ENCODE measurements around the gene ANKS1B. TPM values are rescaled to one million over a fixed set of nuclear protein-coding genes. Genes with fewer than 3 reads are reported as not detected.

Gene ANKS1B
- total RNA-seq, 3 donors from 2014 or later (not counting 1 experiment from before 2014, with no cell fraction given): not detected

- H3K4me1 Mint-ChIP-seq: no peaks in the 10 kb centered on the region
- no peak for ATAC-seq
Measured at GRCh38 chr12:98799822-98800221, 1184.9 kb downstream of the ANKS1B start.

DNA sequence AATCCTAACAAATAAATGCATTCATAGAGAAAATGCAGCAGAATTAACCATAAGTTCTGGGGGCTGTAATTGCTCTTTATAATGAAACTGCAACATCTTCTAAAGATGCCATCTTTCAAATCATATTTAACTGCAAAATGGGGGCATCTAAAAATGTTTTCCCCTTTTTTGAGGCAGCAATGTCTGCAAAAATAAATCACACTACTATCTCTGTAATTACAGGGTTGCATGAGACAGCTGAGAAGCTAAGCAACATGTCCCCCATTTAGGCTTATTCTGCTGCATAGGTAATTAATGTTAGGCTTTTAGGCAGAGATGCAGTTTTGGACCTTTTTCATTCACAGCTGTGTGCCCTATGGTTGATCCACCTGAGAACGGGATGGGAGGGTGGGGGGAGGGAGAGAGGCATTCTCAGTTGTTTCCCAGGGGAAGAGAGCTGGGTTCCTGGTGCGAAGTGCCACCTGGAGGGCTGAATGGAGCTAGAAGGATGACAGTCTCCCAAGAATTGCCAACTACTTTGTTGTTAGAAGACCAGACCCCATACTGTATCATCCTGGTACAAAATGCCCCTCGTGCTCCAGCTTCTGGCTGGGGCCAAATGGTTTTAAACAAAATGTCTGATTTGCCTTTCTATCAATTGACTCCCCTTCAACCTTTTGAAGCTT, 1185.5 kb downstream of the ANKS1B start:
- Histone ChIP-seq H3K4me3 (ENCODE audit: low read length) (no peak overlapping the region), H3K36me3 (ENCODE audit: control insufficient read depth, insufficient read depth, low read length) (no peaks in the 10 kb centered on the region), H3K9me3 (ENCODE audit: control insufficient read depth, insufficient read depth, low read length) (no peaks in the 10 kb centered on the region), H3K27me3 (ENCODE audit: control insufficient read depth, insufficient read depth, low read length) (no peaks in the 10 kb centered on the region), H3K4me1 (ENCODE audit: control insufficient read depth, insufficient read depth, low read length) (no peaks in the 10 kb centered on the region), H3K27ac (ENCODE audit: low read length) (no peak overlapping the region)
- Mint-ChIP-seq H3K9me3 (no peaks in the 10 kb centered on the region), H3K27ac (no peak overlapping the region), H3K4me1 (no peaks in the 10 kb centered on the region), H3K36me3 (no peaks in the 10 kb centered on the region), H3K4me3 (no peak overlapping the region), H3K27me3 (ENCODE audit: low read depth in 2 of 2) (peaks cover 12 to 22% of the 10 kb centered on the region in 2 donors)
- DNase-seq (no peak), ATAC-seq (no peak)
- no peak for TF ChIP-seq CTCF (IDR thresholded peaks at IDR 0.05)
- WGBS (ENCODE audit: insufficient coverage): 41% methylated on average over 3 of the region's 3 CpGs
- intact Hi-C loops (cut with micrococcal nuclease): no loop called here

More at GRCh38 chr12:98799822-98800221, 1184.9 kb downstream of the ANKS1B start:
- Histone ChIP-seq H3K36me3 (ENCODE audit: control insufficient read depth, insufficient read depth, low read length) (no peaks in the 10 kb centered on the region), H3K27me3 (ENCODE audit: control insufficient read depth, insufficient read depth, low read length) (no peaks in the 10 kb centered on the region), H3K4me1 (ENCODE audit: control insufficient read depth, insufficient read depth, low read length) (no peaks in the 10 kb centered on the region), H3K4me3 (ENCODE audit: low read length) (no peak overlapping the region), H3K9me3 (ENCODE audit: control insufficient read depth, insufficient read depth, low read length) (no peaks in the 10 kb centered on the region), H3K27ac (ENCODE audit: low read length) (no peak overlapping the region)
- no peaks in the 10 kb centered on the region for H3K9me3 Mint-ChIP-seq
- WGBS (ENCODE audit: insufficient coverage): 73% methylated on average over 3 of the region's 3 CpGs
- peaks cover 7 to 22% of the 10 kb centered on the region in 2 donors for H3K27me3 Mint-ChIP-seq (ENCODE audit: low read depth in 2 of 2)
- DNase-seq: no peak
- no peak overlapping the region for H3K4me3 Mint-ChIP-seq
- intact Hi-C loops (cut with micrococcal nuclease): no loop called here
- no peaks in the 10 kb centered on the region for H3K36me3 Mint-ChIP-seq
- TF ChIP-seq CTCF (IDR thresholded peaks at IDR 0.05): no peak
- H3K27ac Mint-ChIP-seq: no peak overlapping the region

DNA sequence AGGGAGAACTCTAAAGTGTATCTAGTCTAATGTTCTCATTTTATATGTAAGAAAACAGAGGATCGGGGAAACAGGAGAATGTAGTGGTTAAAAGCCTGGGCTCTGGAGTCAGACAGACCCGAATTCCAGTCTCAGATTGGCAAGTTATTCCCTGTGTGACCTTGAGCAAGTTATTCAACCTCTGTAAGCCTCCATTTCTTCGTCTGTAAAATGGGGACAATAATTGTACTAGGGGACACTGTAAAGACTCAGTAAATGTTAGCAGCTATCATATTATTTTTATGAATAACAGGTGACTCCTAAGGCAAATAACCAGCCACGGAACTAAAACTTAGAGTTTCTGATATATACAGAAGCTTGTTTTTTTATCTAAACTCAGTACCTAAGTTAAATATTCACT, 1187.5 kb downstream of the ANKS1B start:
- no peaks in the 10 kb centered on the region for H3K4me1 ChIP-seq (ENCODE audit: control insufficient read depth, insufficient read depth, low read length)
- ATAC-seq (no peak), DNase-seq (no peak)
- H3K27ac ChIP-seq (ENCODE audit: low read length): no peak overlapping the region
- no peak for TF ChIP-seq CTCF (IDR thresholded peaks at IDR 0.05)
- no peaks in the 10 kb centered on the region for H3K27me3 ChIP-seq (ENCODE audit: control insufficient read depth, insufficient read depth, low read length)
- no peak overlapping the region for H3K4me3 ChIP-seq (ENCODE audit: low read length)
- no peak overlapping the region for H3K27ac Mint-ChIP-seq
- no peak overlapping the region for H3K4me3 Mint-ChIP-seq
- H3K9me3 ChIP-seq (ENCODE audit: control insufficient read depth, insufficient read depth, low read length): no peaks in the 10 kb centered on the region
- H3K36me3 ChIP-seq (ENCODE audit: control insufficient read depth, insufficient read depth, low read length): no peaks in the 10 kb centered on the region
- no peaks in the 10 kb centered on the region for H3K9me3 Mint-ChIP-seq
- 89% methylated on average over 3 of the region's 4 CpGs for WGBS (ENCODE audit: insufficient coverage)
- H3K36me3 Mint-ChIP-seq: no peaks in the 10 kb centered on the region
- intact Hi-C loops (cut with micrococcal nuclease): no loop called here
- H3K4me1 Mint-ChIP-seq: no peaks in the 10 kb centered on the region
- H3K27me3 Mint-ChIP-seq (ENCODE audit: low read depth in 2 of 2): peaks cover 11 to 26% of the 10 kb centered on the region in 2 donors

DNA sequence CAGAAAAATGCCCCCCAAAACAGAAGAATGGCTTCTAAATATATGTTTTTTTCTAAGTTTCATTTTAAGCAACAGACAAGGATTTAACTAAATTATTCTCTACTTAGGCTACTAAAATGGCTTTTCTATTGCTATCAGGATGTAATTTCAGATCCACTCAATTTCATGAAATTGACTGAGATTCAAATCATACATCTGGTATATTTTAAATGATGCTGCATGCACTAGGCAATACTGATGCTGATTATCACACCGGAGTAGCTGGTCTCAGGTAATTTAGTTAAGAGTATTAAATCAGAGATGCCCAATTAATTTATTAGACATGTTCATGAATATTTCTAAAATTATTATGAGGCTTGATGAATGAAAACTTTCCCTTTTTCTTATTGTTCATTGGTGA, 1188.0 kb downstream of the ANKS1B start:
- Histone ChIP-seq H3K4me3 (ENCODE audit: low read length) (no peak overlapping the region), H3K27ac (ENCODE audit: low read length) (no peak overlapping the region), H3K36me3 (ENCODE audit: control insufficient read depth, insufficient read depth, low read length) (no peaks in the 10 kb centered on the region), H3K4me1 (ENCODE audit: control insufficient read depth, insufficient read depth, low read length) (no peaks in the 10 kb centered on the region), H3K9me3 (ENCODE audit: control insufficient read depth, insufficient read depth, low read length) (no peaks in the 10 kb centered on the region), H3K27me3 (ENCODE audit: control insufficient read depth, insufficient read depth, low read length) (no peaks in the 10 kb centered on the region)
- intact Hi-C loops (cut with micrococcal nuclease): no loop called here
- Mint-ChIP-seq H3K27me3 (ENCODE audit: low read depth in 2 of 2) (peaks cover 11 to 26% of the 10 kb centered on the region in 2 donors), H3K9me3 (no peaks in the 10 kb centered on the region), H3K36me3 (no peaks in the 10 kb centered on the region), H3K4me1 (no peaks in the 10 kb centered on the region), H3K27ac (no peak overlapping the region), H3K4me3 (no peak overlapping the region)
- WGBS (ENCODE audit: insufficient coverage): no CpG with 5 or more reads among the region's 1 CpG
- TF ChIP-seq CTCF (IDR thresholded peaks at IDR 0.05): no peak
- ATAC-seq (no peak), DNase-seq (no peak)

All from natural killer cell (primary cell).